GM12878 (cell line): Measurements from ENCODE around the gene TLE7. TPM values are rescaled to one million over a fixed set of nuclear protein-coding genes. Genes with fewer than 3 reads are reported as not detected.

Experiments
- ATAC-seq: fragments of 200-7000 bp; cut with Tn5 transposase; 3 replicates; pipeline ENCODE4 v1.9.1; 2020; ENCODE audit warnings: mild to moderate bottlenecking, moderate library complexity
- BruUV-seq: library from RNA; stranded (reverse); fragments of 400-500 nt; replicated peaks from 2 replicates; lab custom pipeline; 2021; lab: Mats Ljungman, UMichigan
- CTCF ChIA-PET: fragments of 300-600 bp; sonication (Branson Sonifier 250); formaldehyde crosslinking; extraction: SDS; loops from one replicate; lab custom pipeline; 2021; ENCODE audit warnings: inconsistent platforms; lab: Yijun Ruan, JAX
- POLR2A ChIA-PET: fragments of 350-600 bp; formaldehyde crosslinking; extraction: SDS; loops from one replicate; lab custom pipeline; 2021; ENCODE audit warnings: inconsistent platforms; lab: Charles Lee
- RAD21 ChIA-PET: fragments of 300-600 bp; sonication (Branson Sonifier 250); formaldehyde crosslinking; loops from one replicate; lab custom pipeline; 2023; ENCODE audit warnings: antibody characterized with exemption; ENCODE audit not compliant: unreplicated experiment; lab: Charles Lee
- SMC1A ChIA-PET: fragments of 300-600 bp; sonication (Branson Sonifier 250); formaldehyde crosslinking; loops from one replicate; lab custom pipeline; 2023; ENCODE audit not compliant: unreplicated experiment, uncharacterized antibody; lab: Charles Lee
- DNase-seq: peaks from one replicate; pipeline ENCODE4 v3.0.0-alpha.2; 2011; ENCODE audit warnings: low read depth, low spot score
- FAIRE-seq: peaks from 3 replicates; lab custom pipeline; 2011; peaks lifted over from hg19 to GRCh38; lab: Jason Lieb, UNC
- H2AFZ ChIP-seq: 2 replicates; pipeline ENCODE4 v1.6.0; 2011; ENCODE audit warnings: low read depth, low read length, control low read depth; ENCODE audit not compliant: control insufficient read depth
- H3K27ac ChIP-seq: 2 replicates; pipeline ENCODE4 v1.5.1; 2011; ENCODE audit warnings: control low read depth; ENCODE audit not compliant: control insufficient read depth, insufficient read depth
- H3K27me3 ChIP-seq, 2 experiments: replicated peaks in 1 of 2; 2 replicates each; pipeline versions ENCODE4 v1.6.0 to v1.6.1; 2011; ENCODE audit warnings: low read length in 1 of 2; ENCODE audit not compliant: control insufficient read depth in 2 of 2, insufficient read depth in 2 of 2
- H3K36me3 ChIP-seq, 2 experiments: 2 replicates each; pipeline ENCODE4 v1.5.1; 2011; ENCODE audit warnings: low read length in 1 of 2; ENCODE audit not compliant: control insufficient read depth in 2 of 2, insufficient read depth in 2 of 2
- H3K4me1 ChIP-seq: 2 replicates; pipeline ENCODE4 v1.6.1; 2011; ENCODE audit warnings: mild to moderate bottlenecking, low read length, moderate library complexity, mixed read lengths; ENCODE audit not compliant: control insufficient read depth, insufficient read depth
- H3K4me2 ChIP-seq: 2 replicates; pipeline ENCODE4 v1.6.0; 2011; ENCODE audit warnings: control low read depth; ENCODE audit not compliant: control insufficient read depth, insufficient read depth
- H3K4me3 ChIP-seq: fragments of 200-600 bp; sonication (generic); 2 replicates; pipeline ENCODE4 v1.5.1; 2016
- H3K79me2 ChIP-seq: 2 replicates; pipeline ENCODE4 v1.6.0; 2011; ENCODE audit warnings: low read length; ENCODE audit not compliant: control insufficient read depth, insufficient read depth
- H3K9ac ChIP-seq: 2 replicates; pipeline ENCODE4 v1.8.0; 2011; ENCODE audit warnings: low read length, control low read depth, mixed read lengths; ENCODE audit not compliant: control insufficient read depth, insufficient read depth
- H3K9me3 ChIP-seq: replicated peaks from 3 replicates; pipeline ENCODE4 v1.5.1; 2011; ENCODE audit warnings: mild to moderate bottlenecking, low read length; ENCODE audit not compliant: control insufficient read depth, insufficient read depth
- H4K20me1 ChIP-seq: 2 replicates; pipeline ENCODE4 v1.6.0; 2011; ENCODE audit not compliant: control insufficient read depth, insufficient read depth
- CBX5 ChIP-seq: sonication (generic); IDR thresholded peaks from 2 replicates; pipeline ENCODE4 v1.6.1; 2016; ENCODE audit warnings: low read depth, moderate library complexity, mild to moderate bottlenecking, inconsistent platforms
- CREM ChIP-seq: IDR thresholded peaks from 2 replicates; pipeline ENCODE4 v1.6.1; 2014; ENCODE audit warnings: antibody characterized with exemption, low read depth
- FOXM1 ChIP-seq: IDR thresholded peaks from 2 replicates; pipeline ENCODE4 v1.6.1; 2012; ENCODE audit warnings: low read depth, mild to moderate bottlenecking, inconsistent platforms, low read length, moderate library complexity
- HDGF ChIP-seq: fragments of 450-650 bp; IDR thresholded peaks from 2 replicates; pipeline ENCODE4 v1.6.1; 2016; ENCODE audit warnings: antibody characterized with exemption
- IKZF1 ChIP-seq: fragments of 450-650 bp; conservative IDR thresholded peaks from 2 replicates; pipeline ENCODE4 v1.6.1; 2017; ENCODE audit warnings: antibody characterized with exemption, mild to moderate bottlenecking
- LARP7 ChIP-seq: fragments of 450-650 bp; IDR thresholded peaks from 2 replicates; pipeline ENCODE4 v1.6.1; 2017; ENCODE audit warnings: mild to moderate bottlenecking
- MYC ChIP-seq: IDR thresholded peaks from 2 replicates; pipeline ENCODE4 v1.6.1; 2011; ENCODE audit warnings: mild to moderate bottlenecking, low read length, moderate library complexity, inconsistent platforms; ENCODE audit not compliant: insufficient read depth, insufficient replicate concordance, insufficient read length, severe bottlenecking
- NR2C1 ChIP-seq: fragments of 450-650 bp; IDR thresholded peaks from 2 replicates; pipeline ENCODE4 v1.6.1; 2017; ENCODE audit warnings: antibody characterized with exemption, mild to moderate bottlenecking, moderate library complexity
- NRF1 ChIP-seq: conservative IDR thresholded peaks from 2 replicates; pipeline ENCODE4 v1.6.1; 2011; ENCODE audit warnings: mild to moderate bottlenecking, low read depth, low read length, improper control_type of control experiment
- SMARCA5 ChIP-seq: fragments of 450-650 bp; IDR thresholded peaks from 2 replicates; pipeline ENCODE4 v1.6.1; 2017; ENCODE audit warnings: mild to moderate bottlenecking
- SREBF1 ChIP-seq: IDR thresholded peaks from 2 replicates; pipeline ENCODE4 v1.6.1; 2012; ENCODE audit warnings: mild to moderate bottlenecking, low read length
- USF2 ChIP-seq: IDR thresholded peaks from 2 replicates; pipeline ENCODE4 v1.6.1; 2011; ENCODE audit warnings: low read depth, low read length, improper control_type of control experiment, borderline replicate concordance
- WRNIP1 ChIP-seq: IDR thresholded peaks from 2 replicates; pipeline ENCODE4 v1.6.1; 2011; ENCODE audit warnings: low read depth, low read length, improper control_type of control experiment, borderline replicate concordance
- ZNF24 ChIP-seq: fragments of 450-650 bp; IDR thresholded peaks from 2 replicates; pipeline ENCODE4 v1.6.1; 2017; ENCODE audit warnings: antibody characterized with exemption, mild to moderate bottlenecking
- WGBS: methylation state at CpG from one replicate; pipeline ENCODE4 v1.1.6; 2016; ENCODE audit warnings: low lambda C conversion rate; ENCODE audit not compliant: insufficient replicate concordance, insufficient coverage; ENCODE audit errors: missing lambda C conversion rate; 5-methylcytosine and 5-hydroxymethylcytosine counted together
- in situ Hi-C: fragments of 300-500 bp; cut with MboI; formaldehyde crosslinking; loops from 9 replicates; pipeline ENCODE4 v1.14.3; 2018; ENCODE audit warnings: mixed read lengths
- intact Hi-C: fragments of 100-400 bp; cut with micrococcal nuclease; formaldehyde crosslinking; loops from one replicate; pipeline ENCODE4 v1.14.2; 2022; ENCODE audit not compliant: unreplicated experiment
- polyA plus RNA-seq, 11 experiments: library from polyadenylated mRNA; depleted of rRNA in 4 of 11; unstranded in 6 of 11; stranded (reverse) in 5 of 11; fragments of >200 nt; fragmentation: Nextera tagmentation in 4 of 11; fragmentation: Illumina TruSeq in 1 of 11; extraction: Ambion mirVana in 4 of 11; extraction: Trizol in 1 of 11; gene quantifications; 1 replicate in 1 of 11; 2 replicates in 10 of 11; pipeline versions ENCODE4 v1.2.1 to v1.2.3, GENCODE V29; 2011 to 2016; ENCODE audit warnings: inconsistent platforms in 2 of 11, missing spikeins in 2 of 11, low read depth in 1 of 11
- total RNA-seq, 4 experiments: library from RNA; depleted of rRNA in 3 of 4; stranded (reverse); fragments of >200 nt in 3 of 4; fragmentation: Illumina TruSeq in 1 of 4; extraction: Trizol in 1 of 4; gene quantifications; 2 replicates each; pipeline versions ENCODE4 v1.2.1 to v1.2.3, GENCODE V29; 2013 to 2021
- TF ChIP-seq, protein P1 (sequence below): fragments of 450-650 bp; IDR thresholded peaks from 2 replicates; pipeline ENCODE4 v1.6.1; 2018; ENCODE audit warnings: mild to moderate bottlenecking, low read depth, moderate library complexity; ENCODE audit not compliant: partially characterized antibody

TLE7 gene
- total and polyA plus RNA-seq, 10 of the 15 experiments (the other 5 are each of a cell fraction or from before 2014, with no cell fraction given), result not detected

- FAIRE-seq, result no peak
- ChIA-PET POLR2A (no interaction called here), SMC1A (interaction anchor here (1.1 to 1.2 kb wide), 2 partner anchors 13 kb away, joined by 3 to 4 read pairs; no protein-coding TSS in a partner anchor), RAD21 (no interaction called here), CTCF (interaction anchor here (0.5 to 1.3 kb wide), 2 partner anchors 23 to 74 kb away, joined by 3 to 6 read pairs; no protein-coding TSS in a partner anchor)
- Histone ChIP-seq H2AFZ (peak overlapping the region; percentile 60), H3K27ac (peak overlapping the region; percentile 28; the same call in 1 of the 2 replicates), H3K4me3 (no peak overlapping the region), H3K27me3 (no peaks in the 10 kb centered on the region), H3K4me2 (peak overlapping the region; percentile 57), H3K79me2 (no peaks in the 10 kb centered on the region), H3K9me3 (no peaks in the 10 kb centered on the region), H3K9ac (no peak overlapping the region), H3K4me1 (no peaks in the 10 kb centered on the region; the same call in 1 of the 2 replicates), H4K20me1 (no peaks in the 10 kb centered on the region), H3K36me3 (no peaks in the 10 kb centered on the region)
- intact Hi-C loops, result no loop called here
- WGBS, result 65% methylated on average over 4 of the region's 4 CpGs
- no TSS peak for BruUV-seq
- ATAC-seq, result no peak
- no peak for DNase-seq
- TF ChIP-seq ZNF24, result no peak
- TF ChIP-seq SREBF1, result no peak
- no peak for TF ChIP-seq HDGF
- no peak for TF ChIP-seq CREM
- no peak for TF ChIP-seq NRF1
- in situ Hi-C loops, result no loop called here
These were observed 34.7 kb upstream of the TLE7 start for GRCh38 chr16:71476457-71477124.

GRCh38 chr16:71474864-71475263 lies 33.0 kb upstream of the TLE7 start:
- Histone ChIP-seq H3K27me3 (no peaks in the 10 kb centered on the region), H3K4me3 (no peak overlapping the region), H3K79me2 (no peaks in the 10 kb centered on the region), H3K36me3 (no peaks in the 10 kb centered on the region), H3K4me1 (no peaks in the 10 kb centered on the region; the same call in 1 of the 2 replicates), H2AFZ (no peak overlapping the region), H3K27ac (no peak overlapping the region), H3K9ac (no peak overlapping the region), H3K9me3 (no peaks in the 10 kb centered on the region), H4K20me1 (no peaks in the 10 kb centered on the region), H3K4me2 (no peak overlapping the region)
- no peak for ATAC-seq
- DNase-seq, result no peak
- BruUV-seq, result no TSS peak
- intact Hi-C loops (no loop called here), in situ Hi-C loops (no loop called here)
- ChIA-PET SMC1A (interaction anchor here (1.0 kb wide), 1 partner anchor 23 kb away, joined by 3 read pairs; no protein-coding TSS in a partner anchor), CTCF (interaction anchor here (0.8 to 1.1 kb wide), 2 partner anchors 9 to 136 kb away, joined by 3 read pairs; no protein-coding TSS in a partner anchor), POLR2A (no interaction called here), RAD21 (no interaction called here)
- FAIRE-seq, result no peak
- 75% methylated on average over 3 of the region's 3 CpGs for WGBS
- TF ChIP-seq IKZF1 (no peak), LARP7 (no peak), SMARCA5 (no peak), FOXM1 (no peak), MYC (no peak), WRNIP1 (no peak), NR2C1 (no peak), CBX5 (no peak), USF2 (no peak)
- TF ChIP-seq, protein P1, sequence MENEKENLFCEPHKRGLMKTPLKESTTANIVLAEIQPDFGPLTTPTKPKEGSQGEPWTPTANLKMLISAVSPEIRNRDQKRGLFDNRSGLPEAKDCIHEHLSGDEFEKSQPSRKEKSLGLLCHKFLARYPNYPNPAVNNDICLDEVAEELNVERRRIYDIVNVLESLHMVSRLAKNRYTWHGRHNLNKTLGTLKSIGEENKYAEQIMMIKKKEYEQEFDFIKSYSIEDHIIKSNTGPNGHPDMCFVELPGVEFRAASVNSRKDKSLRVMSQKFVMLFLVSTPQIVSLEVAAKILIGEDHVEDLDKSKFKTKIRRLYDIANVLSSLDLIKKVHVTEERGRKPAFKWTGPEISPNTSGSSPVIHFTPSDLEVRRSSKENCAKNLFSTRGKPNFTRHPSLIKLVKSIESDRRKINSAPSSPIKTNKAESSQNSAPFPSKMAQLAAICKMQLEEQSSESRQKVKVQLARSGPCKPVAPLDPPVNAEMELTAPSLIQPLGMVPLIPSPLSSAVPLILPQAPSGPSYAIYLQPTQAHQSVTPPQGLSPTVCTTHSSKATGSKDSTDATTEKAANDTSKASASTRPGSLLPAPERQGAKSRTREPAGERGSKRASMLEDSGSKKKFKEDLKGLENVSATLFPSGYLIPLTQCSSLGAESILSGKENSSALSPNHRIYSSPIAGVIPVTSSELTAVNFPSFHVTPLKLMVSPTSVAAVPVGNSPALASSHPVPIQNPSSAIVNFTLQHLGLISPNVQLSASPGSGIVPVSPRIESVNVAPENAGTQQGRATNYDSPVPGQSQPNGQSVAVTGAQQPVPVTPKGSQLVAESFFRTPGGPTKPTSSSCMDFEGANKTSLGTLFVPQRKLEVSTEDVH, result no peak
